HUES48 (cell line): Measurements from ENCODE around the gene NEMF.
A peak's percentile ranks its signal among the peaks of the same experiment; 100 is the strongest.

Experiments
- H3K27ac ChIP-seq: one replicate; pipeline ENCODE4 v1.7.0; 2013; ENCODE audit warnings: low read depth, low read length, inconsistent platforms
- H3K27me3 ChIP-seq: 2 replicates; pipeline ENCODE4 v1.6.1; 2013; ENCODE audit warnings: mild to moderate bottlenecking, low read length; ENCODE audit not compliant: control insufficient read depth, insufficient read depth
- H3K36me3 ChIP-seq: 2 replicates; pipeline ENCODE4 v1.6.1; 2013; ENCODE audit warnings: low read length; ENCODE audit not compliant: control insufficient read depth, insufficient read depth
- H3K4me1 ChIP-seq: 2 replicates; pipeline ENCODE4 v1.6.1; 2013; ENCODE audit warnings: mild to moderate bottlenecking, low read length; ENCODE audit not compliant: control insufficient read depth, insufficient read depth
- H3K4me3 ChIP-seq: 2 replicates; pipeline ENCODE4 v1.5.1; 2013; ENCODE audit warnings: mild to moderate bottlenecking, low read depth, low read length
- H3K9ac ChIP-seq: 2 replicates; pipeline ENCODE4 v1.6.1; 2013; ENCODE audit warnings: mild to moderate bottlenecking, low read depth, low read length, moderate library complexity
- H3K9me3 ChIP-seq: 2 replicates; pipeline ENCODE4 v1.6.1; 2013; ENCODE audit warnings: low read length; ENCODE audit not compliant: control insufficient read depth, insufficient read depth

NEMF gene

GRCh38 chr14:49892636-49893308, 40.2 kb upstream of the NEMF start, which contains the start of gene ARF6:
ARF6 (plus strand) TSS chr14:49893082; CDS start chr14:49893737, 655 bp downstream.
- Histone ChIP-seq H3K9me3 (no peaks in the 10 kb centered on the region), H3K4me1 (peaks cover 9% of the 10 kb centered on the region), H3K27me3 (no peaks in the 10 kb centered on the region), H3K27ac (peak within 1 kb of the TSS; percentile 98), H3K4me3 (peak within 1 kb of the TSS; percentile 91), H3K36me3 (peaks cover 26% of the 10 kb centered on the region), H3K9ac (peak within 1 kb of the TSS; percentile 98)

- Histone ChIP-seq H3K4me3 (peak overlapping the region; percentile 91), H3K27ac (peak overlapping the region; percentile 98), H3K4me1 (peaks cover 9% of the 10 kb centered on the region), H3K9me3 (no peaks in the 10 kb centered on the region), H3K36me3 (peaks cover 26% of the 10 kb centered on the region), H3K9ac (peak overlapping the region; percentile 98), H3K27me3 (no peaks in the 10 kb centered on the region)
These were observed 39.7 kb upstream of the NEMF start for GRCh38 chr14:49892301-49892635.

GRCh38 chr14:49888293-49888692, 35.7 kb upstream of the NEMF start:
- H3K36me3 ChIP-seq: no peaks in the 10 kb centered on the region

GRCh38 chr14:49886523-49886922, 33.9 kb upstream of the NEMF start:
- Histone ChIP-seq H3K4me3 (no peak overlapping the region), H3K4me1 (peaks cover 23% of the 10 kb centered on the region), H3K27ac (no peak overlapping the region), H3K36me3 (no peaks in the 10 kb centered on the region), H3K27me3 (no peaks in the 10 kb centered on the region), H3K9me3 (no peaks in the 10 kb centered on the region), H3K9ac (no peak overlapping the region)

More at GRCh38 chr14:49888293-49888692, 35.7 kb upstream of the NEMF start:
- Histone ChIP-seq H3K4me1 (peaks cover 11% of the 10 kb centered on the region), H3K27ac (no peak overlapping the region), H3K9me3 (no peaks in the 10 kb centered on the region), H3K9ac (no peak overlapping the region), H3K4me3 (no peak overlapping the region), H3K27me3 (no peaks in the 10 kb centered on the region)

- H3K9me3 ChIP-seq: no peaks in the 10 kb centered on the region
- peaks cover 27% of the 10 kb centered on the region for H3K4me1 ChIP-seq
- H3K9ac ChIP-seq: no peak overlapping the region
- no peaks in the 10 kb centered on the region for H3K36me3 ChIP-seq
- H3K27me3 ChIP-seq: no peaks in the 10 kb centered on the region
- H3K4me3 ChIP-seq: no peak overlapping the region
- peak overlapping the region; percentile 14 for H3K27ac ChIP-seq
These were observed 30.5 kb upstream of the NEMF start for GRCh38 chr14:49882826-49883694.

- Histone ChIP-seq H3K4me1 (peaks cover 27% of the 10 kb centered on the region), H3K36me3 (no peaks in the 10 kb centered on the region), H3K4me3 (no peak overlapping the region), H3K9me3 (no peaks in the 10 kb centered on the region), H3K27me3 (no peaks in the 10 kb centered on the region), H3K27ac (no peak overlapping the region), H3K9ac (no peak overlapping the region)
These were observed 28.9 kb upstream of the NEMF start for GRCh38 chr14:49881350-49882001.

GRCh38 chr14:49880267-49881064, 27.9 kb upstream of the NEMF start:
- no peaks in the 10 kb centered on the region for H3K9me3 ChIP-seq
- H3K36me3 ChIP-seq: no peaks in the 10 kb centered on the region
- H3K4me1 ChIP-seq: peaks cover 27% of the 10 kb centered on the region
- H3K9ac ChIP-seq: no peak overlapping the region
- H3K27me3 ChIP-seq: no peaks in the 10 kb centered on the region
- no peak overlapping the region for H3K27ac ChIP-seq
- H3K4me3 ChIP-seq: no peak overlapping the region

- Histone ChIP-seq H3K9me3 (no peaks in the 10 kb centered on the region), H3K27ac (no peak overlapping the region), H3K36me3 (no peaks in the 10 kb centered on the region), H3K9ac (no peak overlapping the region), H3K4me3 (no peak overlapping the region), H3K27me3 (no peaks in the 10 kb centered on the region), H3K4me1 (peaks cover 27% of the 10 kb centered on the region)
These were observed 27.1 kb upstream of the NEMF start for GRCh38 chr14:49879646-49880204.

GRCh38 chr14:49876563-49877127, 24.1 kb upstream of the NEMF start:
- Histone ChIP-seq H3K27ac (no peak overlapping the region), H3K4me1 (0 out of 2 replicates have a peak, but pooled peaks cover 5% of the 10 kb centered on the region), H3K27me3 (no peaks in the 10 kb centered on the region), H3K9me3 (no peaks in the 10 kb centered on the region), H3K4me3 (no peak overlapping the region), H3K36me3 (no peaks in the 10 kb centered on the region), H3K9ac (no peak overlapping the region)

- Histone ChIP-seq H3K9ac (no peak overlapping the region), H3K4me1 (no peaks in the 10 kb centered on the region), H3K9me3 (no peaks in the 10 kb centered on the region), H3K27ac (no peak overlapping the region), H3K4me3 (no peak overlapping the region), H3K36me3 (no peaks in the 10 kb centered on the region), H3K27me3 (no peaks in the 10 kb centered on the region)
These were observed 23.1 kb upstream of the NEMF start for GRCh38 chr14:49875640-49876198.
